ENCODE data around the gene UBE2D1. TPM values are rescaled to one million over a fixed set of nuclear protein-coding genes. Genes with fewer than 3 reads are reported as not detected.

The UBE2D1 gene
- total and polyA plus RNA-seq, 2 of the 13 experiments (the other 11 are each of a cell fraction or from before 2014, with no cell fraction given), result 6.2 to 13.8 TPM

- no peak for TF ChIP-seq GLMP (CRISPR knock-in tag; IDR thresholded peaks at IDR 0.05; ENCODE audit: borderline replicate concordance)
- TF ChIP-seq NFE2L1 (CRISPR knock-in tag; IDR thresholded peaks at IDR 0.05; ENCODE audit: borderline replicate concordance), result no peak
- TF ChIP-seq NFIB (CRISPR knock-in tag; IDR thresholded peaks at IDR 0.05; ENCODE audit: borderline replicate concordance), result no peak
- peak; percentile 89 for TF ChIP-seq ZNF780A (CRISPR knock-in tag; IDR thresholded peaks at IDR 0.05)
- peak; percentile 7; the same call in 1 of the 2 replicates for TF ChIP-seq ZBTB39 (CRISPR knock-in tag; IDR thresholded peaks at IDR 0.05)
- 0 out of 2 replicates have a peak, but pooled peaks have one; percentile 51 for TF ChIP-seq MAZ (IDR thresholded peaks at IDR 0.05; ENCODE audit: borderline replicate concordance, low read depth, low read length)
- no peak for TF ChIP-seq MAZ (CRISPR knock-in tag; IDR thresholded peaks at IDR 0.05; ENCODE audit: low read depth)
- peak; percentile 35; the same call in 1 of the 2 replicates for TF ChIP-seq SOX5 (CRISPR knock-in tag; IDR thresholded peaks at IDR 0.05; ENCODE audit: borderline replicate concordance)
- no peak for TF ChIP-seq ZNF496 (CRISPR knock-in tag; IDR thresholded peaks at IDR 0.05; ENCODE audit: insufficient replicate concordance)
- peak; percentile 91; the same call in 1 of the 2 replicates for TF ChIP-seq ZNF704 (CRISPR knock-in tag; IDR thresholded peaks at IDR 0.05; ENCODE audit: borderline replicate concordance)
- TF ChIP-seq ZBTB20 (CRISPR knock-in tag; IDR thresholded peaks at IDR 0.05; ENCODE audit: borderline replicate concordance, low read depth), result no peak
- 0 out of 2 replicates have a peak, but pooled peaks have one; percentile 51 for TF ChIP-seq ZXDC (CRISPR knock-in tag; IDR thresholded peaks at IDR 0.05)
- no peak for TF ChIP-seq ZNF703 (CRISPR knock-in tag; IDR thresholded peaks at IDR 0.05; ENCODE audit: borderline replicate concordance)
- TF ChIP-seq NONO (IDR thresholded peaks at IDR 0.05), result no peak
- peak; percentile 95; the same call in 1 of the 2 replicates for TF ChIP-seq NONO (CRISPR knock-in tag; conservative IDR thresholded peaks at IDR 0.05)
- TF ChIP-seq KAT2B (IDR thresholded peaks at IDR 0.05; ENCODE audit: borderline replicate concordance, low read depth, low read length), result no peak
- TF ChIP-seq ARNTL (CRISPR knock-in tag; IDR thresholded peaks at IDR 0.05), result 0 out of 2 replicates have a peak, but pooled peaks have one; percentile 37
- peak; percentile 88 for TF ChIP-seq YEATS2 (CRISPR knock-in tag; IDR thresholded peaks at IDR 0.05; ENCODE audit: borderline replicate concordance)
- TF ChIP-seq PBX3 (CRISPR knock-in tag; IDR thresholded peaks at IDR 0.05; ENCODE audit: borderline replicate concordance), result 0 out of 2 replicates have a peak, but pooled peaks have one; percentile 45
- no peak for TF ChIP-seq ZNF564 (CRISPR knock-in tag; IDR thresholded peaks at IDR 0.05)
These were observed 50.4 kb downstream of the UBE2D1 start, which contains the start of gene TFAM (continued) for GRCh38 chr10:58384999-58385783.

Measured in HepG2 (cell line).